ENCODE data around the gene LIG3.
"Not testable (repeated sequence)": the region's sequence is repeated elsewhere in the genome, so short reads cannot be mapped to it uniquely, and the experiment has no call there.

Gene LIG3

DNA sequence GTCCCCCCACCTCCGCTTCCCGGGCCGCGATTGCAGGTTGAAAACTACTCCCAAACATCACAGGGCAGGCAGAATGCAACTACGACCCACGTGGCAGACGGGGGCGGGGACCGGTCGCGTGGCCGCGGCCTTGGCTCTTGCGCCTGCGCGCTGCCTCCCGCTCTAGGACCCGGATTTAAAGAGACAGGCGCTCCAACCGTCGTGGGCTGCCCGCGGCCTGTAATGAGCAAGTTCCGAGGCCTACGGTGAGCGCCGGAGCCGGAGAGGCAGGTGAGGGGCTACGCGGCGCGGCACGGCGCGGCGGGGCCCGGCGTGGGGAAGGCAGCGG, at the start of gene LIG3:
LIG3 (plus strand) TSS at position 160 of the 328 bp plus-strand sequence. CDS start 2,494 bp downstream, outside the sequence.
- peak within 1 kb of the TSS; percentile 86 for H3K27ac ChIP-seq
- DNase-seq (ENCODE audit: low read depth, low spot score) = peak; percentile 57

DNA sequence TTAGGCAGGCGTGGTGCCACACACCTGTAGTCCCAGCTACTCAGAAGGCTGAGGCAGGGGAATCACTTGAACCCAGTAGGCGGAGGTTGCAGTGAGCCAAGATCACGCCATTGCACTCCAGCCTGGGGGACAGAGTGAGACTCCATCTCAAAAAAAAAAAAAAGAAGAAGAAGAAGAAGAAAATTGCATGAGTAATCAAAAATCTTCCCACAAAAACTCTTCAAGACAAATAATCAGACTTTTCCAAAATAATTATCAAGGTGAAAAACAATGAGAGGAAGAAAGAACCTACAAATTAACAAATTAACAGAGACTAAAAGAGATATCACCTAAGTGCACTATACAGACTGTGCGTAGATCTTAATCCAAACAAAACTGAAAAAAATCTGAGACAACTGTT, 29.5 kb upstream of the LIG3 start:
- not testable (repeated sequence) for DNase-seq (ENCODE audit: low read depth, low spot score)

DNA sequence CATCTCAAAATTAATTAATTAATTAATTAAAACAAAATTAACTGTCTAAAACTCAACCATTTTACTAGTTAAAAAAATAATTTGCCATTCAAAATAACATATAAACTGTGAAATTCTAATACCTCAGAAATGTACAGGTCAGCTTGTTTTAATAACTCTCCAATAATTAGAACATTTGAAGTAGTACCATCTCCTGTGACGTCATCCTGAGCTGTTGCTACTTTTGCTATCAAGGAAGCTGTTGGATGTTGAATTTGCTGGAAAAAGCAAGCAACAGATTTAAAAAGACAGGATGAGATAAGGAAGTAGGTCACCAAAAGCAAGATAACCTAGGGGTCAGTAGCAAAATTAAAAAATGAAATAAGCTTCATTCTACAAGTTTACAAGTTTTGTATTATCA, 21.9 kb upstream of the LIG3 start:
- DNase-seq (ENCODE audit: low read depth, low spot score) = no peak

More for the DNA sequence above, 29.5 kb upstream of the LIG3 start:
- not testable (repeated sequence) for H3K27ac ChIP-seq

DNA sequence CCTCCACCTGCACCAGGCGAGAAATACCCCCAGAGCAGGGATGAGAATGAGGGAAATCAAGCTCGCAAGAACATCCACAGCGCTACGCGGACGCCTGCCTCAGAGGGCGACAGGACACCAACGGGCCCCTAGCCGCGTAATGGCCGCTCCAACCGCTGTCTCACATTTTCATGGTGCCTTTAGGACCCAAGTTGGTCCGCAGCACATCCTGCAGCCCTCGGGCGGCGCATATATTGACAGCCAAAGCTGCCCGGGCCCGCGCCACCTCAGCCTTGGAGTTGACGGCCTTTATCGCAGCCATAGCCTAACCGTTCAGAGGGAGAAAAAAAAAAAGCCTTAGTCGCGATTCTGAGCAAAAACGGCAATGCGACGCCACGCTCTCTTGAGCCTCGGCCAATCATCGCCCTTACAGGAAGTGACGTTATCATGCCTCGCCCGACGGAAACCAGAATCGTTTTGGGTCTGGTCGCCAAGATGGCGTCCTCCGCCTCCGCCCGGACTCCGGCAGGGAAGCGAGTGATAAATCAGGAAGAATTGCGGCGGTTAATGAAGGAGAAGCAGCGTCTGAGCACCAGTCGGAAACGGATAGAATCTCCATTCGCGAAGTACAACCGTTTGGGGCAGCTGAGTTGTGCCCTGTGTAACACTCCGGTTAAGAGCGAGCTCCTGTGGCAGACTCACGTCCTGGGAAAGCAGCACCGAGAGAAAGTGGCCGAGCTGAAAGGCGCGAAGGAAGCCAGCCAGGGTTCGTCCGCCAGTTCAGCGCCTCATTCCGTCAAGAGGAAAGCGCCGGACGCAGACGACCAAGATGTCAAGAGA, 19.0 kb upstream of the LIG3 start, which contains the start of the genes CCT6B and ZNF830:
CCT6B (minus strand) TSS at position 368 of the 819 bp plus-strand sequence; CDS start at position 301, 67 bp downstream.
ZNF830 (plus strand) TSS at position 448 of the 819 bp plus-strand sequence; CDS start at position 475, 27 bp downstream.
- DNase-seq (ENCODE audit: low read depth, low spot score) = peak; percentile 70
- peak within 1 kb of the TSS; percentile 75 for H3K27ac ChIP-seq

More for the DNA sequence above, 21.9 kb upstream of the LIG3 start:
- no peak overlapping the region for H3K27ac ChIP-seq

DNA sequence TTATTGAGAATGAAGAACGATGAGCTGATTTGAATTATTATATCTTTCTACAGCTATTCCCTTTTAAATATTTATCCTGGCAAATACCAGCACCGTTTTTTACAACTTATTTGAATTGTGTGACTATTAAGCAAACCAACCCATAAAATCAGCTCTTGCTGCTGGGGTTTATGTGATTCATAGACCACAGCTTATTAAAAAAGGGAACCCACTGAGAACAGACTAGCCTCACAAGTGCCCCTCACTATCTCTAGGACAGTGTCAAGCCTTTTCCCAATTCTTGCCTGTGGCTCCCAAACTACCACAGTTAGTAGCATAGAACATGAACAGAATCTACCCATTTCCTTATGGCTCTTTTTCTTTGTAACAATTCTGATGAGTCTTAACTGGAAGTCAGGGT, 6.1 kb upstream of the LIG3 start:
- DNase-seq (ENCODE audit: low read depth, low spot score) = no peak
- no peak overlapping the region for H3K27ac ChIP-seq

DNA sequence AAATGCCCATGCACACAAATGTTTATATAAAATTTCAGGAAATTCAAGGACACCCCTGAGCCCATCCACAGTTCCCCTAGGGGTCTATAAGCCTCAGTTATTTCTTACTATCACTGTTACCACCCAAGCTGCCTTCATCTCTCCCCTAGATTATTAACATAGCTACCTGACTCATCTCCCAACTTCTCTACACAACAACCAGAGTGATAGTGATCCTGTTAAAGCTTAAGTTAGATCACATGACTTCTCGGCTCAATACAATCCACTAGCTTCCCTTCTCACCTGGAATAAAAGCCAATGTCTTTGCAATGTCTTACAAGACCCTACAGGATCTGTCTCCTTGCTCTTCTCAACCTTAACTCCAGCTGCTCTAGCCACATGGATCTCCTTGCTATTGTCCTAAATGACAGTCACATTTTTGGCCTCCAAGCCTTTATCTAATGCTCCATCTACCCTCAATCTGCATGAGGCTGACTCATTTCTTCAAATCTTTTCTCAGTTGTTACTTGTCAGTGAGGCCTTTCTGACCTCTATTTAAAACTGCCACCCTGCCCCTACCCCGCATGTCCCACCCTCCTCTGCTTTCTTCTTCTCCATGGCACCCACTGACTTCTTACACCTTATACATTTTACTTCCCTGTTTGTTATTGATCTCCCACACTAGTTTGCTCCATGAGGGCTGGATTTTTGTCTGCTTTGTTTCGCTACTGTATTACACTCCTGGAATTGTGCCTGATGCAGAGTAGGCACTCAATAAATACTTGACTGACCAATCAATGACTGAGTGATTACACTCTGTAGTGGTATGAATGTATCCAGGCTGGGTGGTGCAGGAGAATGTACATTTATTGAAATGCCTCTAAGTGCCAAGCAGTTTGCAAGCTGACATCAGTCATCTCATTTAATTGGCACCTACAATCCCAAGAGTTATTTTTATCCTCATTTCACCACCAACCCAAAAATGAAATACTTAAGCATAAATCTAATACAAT, 5.2 kb upstream of the LIG3 start:
- DNase-seq (ENCODE audit: low read depth, low spot score) = no peak
- no peak overlapping the region for H3K27ac ChIP-seq

DNA sequence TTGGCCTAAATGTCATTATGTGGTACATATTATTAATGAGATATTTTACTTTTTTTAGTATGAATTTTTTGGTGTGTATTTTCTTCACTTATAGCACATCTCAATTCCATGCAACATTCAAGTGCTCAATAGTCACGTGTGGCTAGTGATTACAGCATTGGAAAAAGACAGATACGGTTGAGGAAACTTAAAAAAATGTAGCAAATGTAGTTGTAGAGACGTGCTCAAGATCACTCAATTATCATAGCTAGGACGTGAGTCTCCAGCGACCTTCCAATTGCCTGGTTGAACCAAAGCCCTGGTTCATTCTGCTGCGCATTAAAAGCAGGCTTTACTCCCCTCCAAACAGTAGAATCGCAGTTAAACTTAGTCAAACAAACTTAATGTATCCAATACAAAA, 1.2 kb upstream of the LIG3 start:
- H3K27ac ChIP-seq = no peak overlapping the region
- DNase-seq (ENCODE audit: low read depth, low spot score) = no peak

DNA sequence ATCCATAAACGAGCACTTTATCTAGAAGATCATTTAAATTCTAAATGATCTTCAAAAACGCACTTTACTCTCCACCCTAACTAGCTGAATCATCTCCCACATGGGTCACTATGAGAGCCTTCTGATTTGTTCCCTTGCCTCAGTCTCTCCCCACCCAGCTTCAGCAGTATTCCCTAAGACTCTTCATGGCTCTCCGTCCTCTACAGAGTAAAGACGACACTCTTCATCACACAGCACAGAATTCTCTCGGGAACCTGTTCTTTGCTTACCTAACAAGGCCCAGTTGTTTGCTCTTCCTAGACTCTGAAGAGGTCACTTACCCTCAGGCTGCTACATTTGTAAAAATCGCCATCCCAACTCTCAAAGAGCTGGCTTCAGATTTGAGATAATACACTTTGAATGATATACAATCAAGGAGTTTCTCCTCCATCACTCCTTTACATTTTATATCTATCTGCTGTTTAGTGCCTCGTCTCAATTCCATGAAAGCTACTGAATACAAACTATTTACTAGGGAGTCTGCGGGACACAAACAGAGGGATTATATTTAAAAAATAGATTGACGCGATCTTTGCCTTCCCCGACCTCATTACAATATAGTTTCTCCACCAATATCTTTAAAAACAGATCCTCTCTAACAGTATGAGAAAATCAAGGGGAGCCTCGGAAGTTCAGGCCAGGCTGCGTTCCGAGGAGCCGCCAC, 511 bp upstream of the LIG3 start:
- no peak for DNase-seq (ENCODE audit: low read depth, low spot score)
- H3K27ac ChIP-seq = peak overlapping the region; percentile 86

DNA sequence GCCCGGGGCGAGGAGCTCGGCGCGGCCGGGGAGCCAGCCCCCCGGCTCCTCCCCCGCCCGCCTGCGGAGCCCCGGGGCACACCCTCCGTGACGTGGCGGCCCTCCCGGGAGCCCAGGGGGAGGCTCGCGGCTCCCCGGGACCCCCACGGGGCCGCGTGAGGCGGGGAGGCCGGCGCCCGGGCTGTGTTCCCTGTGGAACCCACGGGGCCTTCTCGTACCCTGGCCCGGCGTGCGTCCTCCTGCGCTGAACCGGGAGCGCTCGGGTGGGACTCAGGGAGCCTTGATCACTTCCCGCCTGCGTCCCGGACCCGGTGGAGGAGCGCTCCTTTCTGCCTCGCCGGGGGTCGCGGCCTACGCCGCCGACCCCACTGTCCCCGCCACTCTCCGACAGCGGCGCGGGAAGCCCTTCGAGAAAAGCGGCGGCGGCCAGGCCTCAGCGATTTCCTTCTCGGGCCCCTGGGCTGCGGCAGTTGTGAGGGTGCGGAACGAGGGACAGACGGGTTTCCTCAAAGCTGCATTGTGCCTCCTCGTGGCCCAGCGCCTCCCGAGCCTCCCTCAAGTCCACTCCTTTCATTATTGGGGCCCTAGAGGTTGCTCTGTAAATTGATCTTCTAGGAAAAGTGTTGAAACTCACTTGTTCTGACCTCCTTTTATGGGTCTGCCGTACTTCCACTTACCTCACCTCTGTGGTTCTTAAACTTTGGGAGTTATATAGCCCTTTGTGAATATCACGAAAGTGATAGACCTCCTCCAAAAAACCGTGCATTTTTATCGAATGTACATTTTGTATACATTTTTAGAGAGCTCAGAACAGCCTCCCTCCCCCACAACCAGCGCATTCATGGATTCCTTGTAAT, 597 bp downstream of the LIG3 start:
- peak overlapping the region; percentile 86 for H3K27ac ChIP-seq
- DNase-seq (ENCODE audit: low read depth, low spot score) = peak; percentile 29

DNA sequence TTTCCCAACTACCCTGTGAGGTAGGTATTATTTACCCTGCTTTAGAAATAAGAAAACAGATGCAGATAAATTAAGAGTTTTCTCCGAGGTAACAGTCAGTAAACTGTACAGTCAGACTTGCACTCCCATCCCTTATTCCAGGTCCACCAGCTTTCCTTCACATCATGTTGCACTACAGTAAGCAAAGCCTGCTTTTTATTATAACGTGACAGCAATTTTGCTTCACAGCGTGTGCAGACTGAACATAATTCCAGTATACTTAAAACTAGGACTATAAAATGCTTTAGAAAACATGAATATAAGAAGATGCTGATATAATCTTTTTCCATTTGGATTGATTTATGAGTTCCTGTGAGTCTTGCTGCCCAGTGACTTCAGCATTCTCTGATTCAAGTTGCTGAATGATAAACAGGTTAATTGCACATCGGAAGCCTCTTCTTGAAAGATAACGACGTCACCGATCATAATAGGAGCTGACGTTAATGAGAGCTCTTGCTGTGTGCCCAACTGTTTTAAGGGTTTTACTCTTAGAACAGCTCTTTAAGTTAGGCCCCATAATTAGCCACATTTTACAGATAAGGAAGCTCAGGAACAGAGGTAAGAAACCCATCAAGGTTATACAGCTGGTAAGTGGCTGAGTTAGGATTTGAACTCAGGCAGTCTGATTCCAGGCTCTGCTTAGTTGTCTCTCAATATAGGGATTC, 1.4 kb downstream of the LIG3 start:
- no peak for DNase-seq (ENCODE audit: low read depth, low spot score)
- peak overlapping the region; percentile 86 for H3K27ac ChIP-seq

DNA sequence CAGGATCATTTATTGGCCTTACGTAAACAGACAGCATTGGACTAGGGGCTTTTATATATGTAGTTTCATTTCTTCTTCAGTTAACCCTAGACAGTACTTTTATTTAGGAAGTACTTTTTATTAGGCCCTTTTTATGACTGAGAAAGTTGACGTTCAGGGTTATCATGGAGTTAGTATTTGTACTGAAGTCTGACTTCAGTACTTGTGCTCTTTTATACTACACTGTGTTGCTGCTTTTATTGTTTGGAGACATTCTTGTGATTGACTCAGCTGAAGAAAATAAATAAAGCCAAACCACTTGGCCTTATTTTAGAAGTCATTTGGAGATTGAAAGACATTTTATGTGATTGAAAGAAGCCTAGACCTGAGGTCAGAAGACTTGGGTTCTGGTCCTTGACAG, 6.9 kb downstream of the LIG3 start:
- no peak overlapping the region for H3K27ac ChIP-seq
- no peak for DNase-seq (ENCODE audit: low read depth, low spot score)

DNA sequence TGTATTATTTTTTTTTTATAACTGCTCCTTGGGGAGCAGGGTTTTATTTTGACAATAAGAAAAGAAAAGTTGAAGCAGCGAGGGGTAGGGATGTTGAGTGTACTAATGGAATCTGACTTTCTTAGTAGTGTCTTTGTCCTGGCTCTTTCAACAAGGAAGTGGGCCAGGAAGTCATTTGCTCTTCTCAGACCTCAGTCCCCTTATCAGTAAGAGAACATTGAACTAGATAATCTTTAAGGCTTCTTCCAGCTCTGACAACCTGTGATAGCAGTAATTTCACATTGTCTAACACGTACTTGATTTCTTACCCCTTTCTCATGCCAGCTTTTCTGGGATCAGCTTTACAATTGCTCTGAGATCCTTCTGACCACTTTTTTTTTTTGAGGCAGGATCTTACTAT, 8.3 kb downstream of the LIG3 start:
- DNase-seq (ENCODE audit: low read depth, low spot score) = no peak
- H3K27ac ChIP-seq = no peak overlapping the region

DNA sequence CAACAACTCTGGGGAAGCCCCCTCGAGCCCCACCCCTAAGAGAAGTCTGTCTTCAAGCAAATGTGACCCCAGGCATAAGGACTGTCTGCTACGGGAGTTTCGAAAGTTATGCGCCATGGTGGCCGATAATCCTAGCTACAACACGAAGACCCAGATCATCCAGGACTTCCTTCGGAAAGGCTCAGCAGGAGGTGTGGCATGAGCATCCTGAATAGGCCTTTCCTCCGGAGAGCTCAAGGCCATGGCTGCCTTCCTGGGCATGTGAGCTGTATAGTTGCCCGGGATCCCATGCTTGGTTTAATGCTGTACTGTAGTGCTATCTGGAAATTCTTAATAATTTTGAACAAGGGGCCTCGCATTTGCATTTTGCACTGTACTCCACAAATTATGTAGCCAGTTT, 9.2 kb downstream of the LIG3 start:
- no peak for DNase-seq (ENCODE audit: low read depth, low spot score)

DNA sequence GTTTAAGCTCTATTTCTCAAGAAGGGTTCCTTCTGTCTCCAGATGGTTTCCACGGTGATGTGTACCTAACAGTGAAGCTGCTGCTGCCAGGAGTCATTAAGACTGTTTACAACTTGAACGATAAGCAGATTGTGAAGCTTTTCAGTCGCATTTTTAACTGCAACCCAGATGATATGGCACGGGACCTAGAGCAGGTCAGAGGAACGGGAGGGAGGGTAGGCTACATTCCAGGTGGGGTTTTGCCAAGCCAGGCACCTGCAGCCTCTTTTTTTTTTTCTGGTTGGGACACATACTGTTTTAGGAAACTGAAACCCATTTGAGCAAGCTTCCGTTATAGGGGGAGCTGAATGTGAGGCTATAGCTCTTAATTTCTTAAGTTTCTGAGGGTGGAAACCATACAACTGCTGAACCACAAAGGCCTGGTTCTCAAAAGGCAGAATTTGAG, 10.6 kb downstream of the LIG3 start:
- DNase-seq (ENCODE audit: low read depth, low spot score) = no peak

More for the DNA sequence above, 9.2 kb downstream of the LIG3 start:
- H3K27ac ChIP-seq = no peak overlapping the region

DNA sequence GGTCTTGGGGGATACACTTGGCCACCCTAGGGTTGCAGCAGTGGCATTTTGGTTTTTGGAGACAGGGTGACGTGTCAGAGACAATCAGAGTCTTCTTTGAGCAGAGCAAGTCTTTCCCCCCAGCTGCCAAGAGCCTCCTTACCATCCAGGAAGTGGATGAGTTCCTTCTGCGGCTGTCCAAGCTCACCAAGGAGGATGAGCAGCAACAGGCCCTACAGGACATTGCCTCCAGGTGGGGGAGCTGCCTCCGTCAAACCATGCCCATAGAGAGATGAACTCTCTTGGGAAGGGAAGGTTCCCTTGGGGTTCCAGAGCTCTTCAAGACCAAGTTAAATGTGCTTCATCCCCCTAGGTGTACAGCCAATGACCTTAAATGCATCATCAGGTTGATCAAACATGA, 11.3 kb downstream of the LIG3 start:
- DNase-seq (ENCODE audit: low read depth, low spot score) = no peak
- H3K27ac ChIP-seq = no peak overlapping the region

More for the DNA sequence above, 10.6 kb downstream of the LIG3 start:
- H3K27ac ChIP-seq = no peak overlapping the region

DNA sequence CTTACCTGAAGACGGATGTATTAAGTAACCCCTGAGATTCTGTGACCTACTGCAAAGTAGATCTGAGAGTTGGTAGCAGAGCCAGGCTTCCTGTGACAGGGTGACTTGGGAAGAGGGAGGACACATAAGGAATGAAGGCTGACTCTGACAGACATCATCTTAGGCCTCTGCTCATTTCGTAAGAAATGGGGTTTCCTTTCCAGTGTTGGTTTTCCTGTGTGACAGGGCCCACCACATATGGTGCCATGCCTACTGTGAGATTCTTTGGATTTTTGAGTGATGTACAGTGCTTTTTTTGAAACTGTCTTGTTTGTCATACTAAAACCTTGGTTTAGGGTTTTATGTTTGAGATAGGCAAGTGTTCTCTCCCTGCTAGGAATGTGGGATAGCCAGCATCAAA, 12.7 kb downstream of the LIG3 start:
- DNase-seq (ENCODE audit: low read depth, low spot score) = no peak
- no peak overlapping the region for H3K27ac ChIP-seq

DNA sequence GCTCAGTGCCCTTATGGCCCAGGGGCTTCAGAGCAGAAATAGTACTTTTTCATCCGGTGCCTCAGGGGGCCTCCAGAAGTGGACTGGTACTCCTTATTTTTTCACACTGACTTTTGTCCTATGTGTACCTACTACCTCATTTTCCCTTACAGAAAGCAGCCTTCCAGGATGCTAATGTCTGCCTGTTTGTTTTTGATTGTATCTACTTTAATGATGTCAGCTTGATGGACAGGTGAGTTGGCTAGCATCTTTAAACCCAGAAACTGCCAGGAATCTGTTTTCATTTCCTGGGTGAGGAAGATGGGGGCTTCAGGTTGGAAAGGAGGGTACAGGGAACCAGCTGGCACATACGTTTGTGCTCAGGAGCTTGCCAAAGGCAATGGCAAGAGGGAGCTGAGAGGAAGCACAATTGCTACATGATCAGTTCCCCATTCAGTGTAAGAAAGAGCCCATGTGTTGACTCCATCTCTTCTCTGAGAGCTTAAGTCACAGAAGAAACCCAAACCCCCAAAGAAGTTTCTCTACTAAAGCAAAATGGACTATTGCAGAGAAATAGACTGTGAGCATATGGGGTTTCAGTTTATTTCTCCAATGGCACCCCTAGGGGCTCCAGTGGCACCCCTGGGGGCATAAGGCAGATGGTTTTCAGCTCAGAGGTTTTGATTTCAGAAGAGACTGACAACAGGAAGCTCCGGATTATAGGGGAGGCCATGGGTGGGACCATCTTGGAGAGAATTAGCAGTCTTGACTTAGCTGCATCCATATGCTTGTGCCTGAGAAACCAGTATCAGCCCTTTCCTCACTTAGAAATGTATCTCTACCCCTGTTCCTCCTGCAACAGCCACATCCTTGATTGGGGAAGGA, 16.3 kb downstream of the LIG3 start:
- H3K27ac ChIP-seq = no peak overlapping the region
- no peak for DNase-seq (ENCODE audit: low read depth, low spot score)

All from epithelial cell of prostate (primary cell).